Medulla oblongata (tissue), 1 donor: Measurements from ENCODE around the gene SUSD3.

Experiments used
- DNase-seq: peaks from one replicate; pipeline ENCODE4 v3.0.0-alpha.2; 2015; ENCODE audit errors: extremely low spot score

Gene SUSD3

DNA sequence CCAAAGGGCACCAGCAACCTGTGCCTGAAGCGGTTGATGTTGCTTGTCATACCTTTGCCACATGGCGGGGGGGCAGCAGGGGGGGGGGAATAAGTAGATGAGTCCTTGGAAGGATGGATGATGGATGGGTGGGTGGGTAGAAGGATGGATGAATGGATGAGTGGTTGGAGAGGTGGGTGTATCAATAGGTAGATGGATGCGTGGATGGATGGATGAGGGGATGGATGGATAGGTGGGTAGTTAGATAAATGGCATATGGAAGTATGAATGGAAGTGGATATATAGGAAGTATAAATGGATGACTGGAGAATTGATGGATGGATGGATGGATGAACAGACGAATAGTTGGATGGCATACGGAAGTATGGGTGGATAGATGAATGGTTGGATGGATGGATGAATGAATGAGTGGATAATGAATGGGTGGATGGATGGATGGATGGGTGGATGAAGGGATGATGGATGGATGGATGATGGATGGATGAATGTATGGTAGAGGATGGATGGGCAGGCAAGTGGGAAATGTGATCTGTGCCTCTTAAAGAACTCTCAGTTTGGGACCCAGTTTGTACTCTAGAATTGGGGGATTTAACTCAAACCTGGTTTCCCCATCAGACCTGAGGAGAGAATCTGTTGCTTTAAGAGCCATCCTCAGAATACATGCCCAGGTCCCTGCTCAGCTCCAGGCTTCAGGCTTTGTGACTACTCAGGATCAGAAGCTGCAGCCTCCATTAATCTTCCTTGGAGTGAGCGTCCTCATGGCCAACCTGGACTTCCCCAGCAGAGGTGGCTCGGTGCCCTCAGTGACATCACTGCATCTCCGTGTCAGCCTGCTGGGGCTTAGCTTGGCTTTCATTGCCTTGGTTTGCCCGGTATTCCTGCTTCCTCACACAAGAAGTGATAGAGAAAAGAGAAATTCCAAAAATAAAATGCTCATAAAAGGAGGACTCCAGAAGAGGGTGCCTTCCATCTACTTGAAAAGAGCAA is 27.6 kb upstream of the SUSD3 start:
- no peak for DNase-seq

GRCh38 chr9:93031629-93032430 is 26.7 kb upstream of the SUSD3 start:
- DNase-seq, result peak; percentile 68

DNA sequence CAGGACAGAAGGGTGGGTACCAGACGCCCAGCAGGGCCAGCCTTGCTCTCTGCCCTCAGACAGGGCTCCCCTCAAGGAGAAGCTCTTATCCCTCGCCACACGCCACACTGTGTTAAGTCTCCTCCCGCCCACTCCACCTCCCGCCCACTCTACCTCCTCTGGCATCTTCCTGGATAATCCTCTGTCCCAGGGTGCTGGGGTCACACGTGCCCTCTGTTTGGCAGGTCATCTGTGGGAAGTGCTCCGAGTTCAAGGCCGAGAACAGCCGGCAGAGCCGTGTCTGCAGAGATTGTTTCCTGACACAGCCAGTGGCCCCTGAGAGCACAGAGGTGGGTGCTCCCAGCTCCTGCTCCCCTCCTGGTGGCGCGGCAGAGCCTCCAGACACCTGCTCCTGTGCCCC is 26.0 kb upstream of the SUSD3 start:
- no peak for DNase-seq

- DNase-seq, result no peak
Observed at GRCh38 chr9:93033531-93033930, 25.0 kb upstream of the SUSD3 start.

DNA sequence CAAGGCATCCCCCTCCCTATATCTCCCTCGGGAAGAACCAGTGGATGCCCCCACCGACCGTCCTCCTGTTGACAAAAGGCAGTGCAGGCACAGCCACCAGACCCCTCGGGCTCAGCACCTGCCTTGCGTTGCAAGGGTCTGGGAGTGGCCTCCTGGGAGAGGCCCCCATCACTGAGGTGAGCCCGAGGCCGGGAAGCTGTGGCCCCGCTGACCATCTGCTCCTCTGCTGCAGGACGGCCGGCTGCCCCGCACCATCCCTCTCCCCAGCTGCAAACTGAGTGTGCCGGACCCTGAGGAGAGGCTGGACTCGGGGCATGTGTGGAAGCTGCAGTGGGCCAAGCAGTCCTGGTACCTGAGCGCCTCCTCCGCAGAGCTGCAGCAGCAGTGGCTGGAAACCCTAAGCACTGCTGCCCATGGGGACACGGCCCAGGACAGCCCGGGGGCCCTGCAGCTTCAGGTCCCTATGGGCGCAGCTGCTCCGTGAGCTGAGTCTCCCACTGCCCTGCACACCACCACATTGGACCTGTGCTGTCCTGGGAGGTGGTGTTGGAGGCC is 23.3 kb upstream of the SUSD3 start:
- DNase-seq, result no peak

- DNase-seq, result peak; percentile 29
Observed at GRCh38 chr9:93035821-93036351, 22.6 kb upstream of the SUSD3 start.

DNA sequence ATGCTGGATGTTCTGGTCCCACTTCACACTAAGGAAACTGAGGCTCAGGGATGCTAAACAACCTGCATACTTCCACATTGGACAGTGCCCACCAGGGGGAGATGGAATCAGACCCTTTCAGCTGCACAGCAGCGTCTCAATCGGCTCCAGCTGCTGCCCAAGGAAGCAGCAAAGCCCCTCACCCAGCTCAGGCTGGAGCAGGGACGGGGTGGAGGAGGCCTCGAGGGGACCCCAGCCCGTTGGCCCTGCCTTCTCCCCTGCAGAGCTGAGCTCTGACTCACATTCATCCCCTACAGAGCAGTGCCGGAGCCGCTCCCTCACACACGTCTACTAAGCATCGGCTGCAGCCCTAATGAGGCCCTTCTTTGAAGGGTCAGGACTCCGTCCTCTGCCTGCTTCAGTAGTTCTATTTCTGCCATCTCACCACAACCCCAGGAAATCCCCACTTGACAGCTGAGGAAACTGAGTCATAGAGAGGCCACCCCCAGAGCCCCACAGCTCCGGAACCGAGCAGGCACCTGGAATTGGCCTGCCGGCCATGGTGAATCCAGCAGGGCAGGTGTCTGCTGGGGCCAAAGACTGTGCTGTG is 21.5 kb upstream of the SUSD3 start:
- DNase-seq, result no peak

DNA sequence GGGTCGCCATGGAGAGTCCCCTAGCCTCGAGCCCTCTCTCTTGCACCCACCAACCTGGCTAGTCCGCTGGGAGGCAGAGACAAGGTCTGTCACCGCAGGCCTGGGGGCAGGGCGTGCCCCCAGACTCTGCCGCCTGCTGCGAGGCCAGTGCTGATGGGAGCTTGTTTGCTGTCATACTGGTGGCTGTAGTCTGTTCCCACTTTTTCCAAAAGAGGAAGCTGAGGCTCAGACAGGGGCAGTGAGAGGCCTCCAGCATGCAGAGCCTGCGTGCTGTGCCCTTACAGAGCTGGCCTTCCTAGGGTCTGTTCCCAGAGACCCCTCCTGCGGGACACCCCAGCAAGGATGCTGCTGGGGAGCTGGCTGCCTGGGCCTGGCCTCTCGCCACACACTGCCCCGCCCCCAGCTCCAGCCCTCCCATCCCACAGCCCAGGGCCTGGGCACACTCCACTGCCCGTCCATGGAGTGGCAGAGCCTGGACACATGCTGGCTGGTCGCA is 21.0 kb upstream of the SUSD3 start:
- DNase-seq, result peak; percentile 63

DNA sequence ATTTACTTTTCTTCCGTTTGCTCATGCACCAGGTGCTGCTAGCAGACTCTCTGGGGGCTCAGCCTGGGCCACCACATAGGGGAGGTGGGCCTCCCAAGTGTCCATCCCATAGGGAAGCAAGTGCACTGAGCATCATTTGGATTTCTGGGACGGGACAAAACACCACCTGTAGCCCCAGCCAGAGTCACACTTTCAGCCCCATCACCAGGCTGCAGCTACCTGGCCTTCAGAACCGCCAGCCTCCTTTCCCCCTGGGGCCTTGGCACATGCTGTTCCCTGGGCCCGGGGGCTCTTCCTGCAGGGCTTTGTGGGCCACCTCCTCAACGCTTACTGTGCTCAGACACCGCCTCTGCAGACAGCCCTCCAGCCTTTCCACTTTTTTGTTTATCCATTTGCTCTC is 19.6 kb upstream of the SUSD3 start:
- no peak for DNase-seq

DNA sequence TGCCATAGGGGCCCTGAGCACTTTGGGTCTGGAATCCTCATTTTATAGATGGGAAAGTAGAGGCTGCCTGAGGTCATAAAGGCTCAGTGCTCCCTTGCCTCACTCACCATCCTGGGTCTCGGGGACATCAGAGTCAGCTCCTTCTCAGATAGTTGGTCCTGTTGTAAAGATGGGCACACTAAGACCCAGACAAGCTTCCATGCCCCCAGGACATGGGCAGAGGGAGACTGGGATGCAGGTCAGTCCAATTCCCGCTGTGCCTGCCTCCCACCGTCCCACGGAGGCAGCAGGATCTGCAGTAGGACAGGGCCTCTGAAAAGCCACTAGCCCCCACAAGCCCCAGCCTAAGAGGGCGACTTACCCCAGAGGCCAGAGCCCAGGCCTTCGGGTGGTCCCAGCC is 19.0 kb upstream of the SUSD3 start:
- no peak for DNase-seq

DNA sequence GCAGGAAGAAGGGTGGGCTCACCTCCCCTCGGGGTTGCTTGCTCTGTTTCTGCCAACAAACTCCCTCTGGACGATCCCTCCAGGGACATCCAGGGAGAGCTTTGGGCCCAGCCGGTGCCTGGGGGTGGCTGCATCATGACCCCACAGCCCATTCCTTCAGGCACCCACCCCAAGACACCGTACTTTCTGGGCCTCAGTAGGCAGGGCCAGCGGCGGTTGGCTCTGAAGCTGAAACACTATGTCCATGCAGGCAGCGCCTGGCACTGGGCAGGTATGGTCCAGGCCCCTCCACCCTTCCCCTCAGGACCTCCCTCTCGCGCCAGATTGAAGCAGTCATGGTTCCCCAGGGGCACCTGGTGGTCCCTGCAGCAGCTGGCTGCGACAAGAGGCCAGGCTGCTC is 18.5 kb upstream of the SUSD3 start:
- no peak for DNase-seq

- DNase-seq, result no peak
Observed at GRCh38 chr9:93040409-93040808, 18.1 kb upstream of the SUSD3 start.

GRCh38 chr9:93041108-93041802 is 17.2 kb upstream of the SUSD3 start:
- peak; percentile 40 for DNase-seq

GRCh38 chr9:93043122-93043521 is 15.4 kb upstream of the SUSD3 start:
- DNase-seq, result no peak

DNA sequence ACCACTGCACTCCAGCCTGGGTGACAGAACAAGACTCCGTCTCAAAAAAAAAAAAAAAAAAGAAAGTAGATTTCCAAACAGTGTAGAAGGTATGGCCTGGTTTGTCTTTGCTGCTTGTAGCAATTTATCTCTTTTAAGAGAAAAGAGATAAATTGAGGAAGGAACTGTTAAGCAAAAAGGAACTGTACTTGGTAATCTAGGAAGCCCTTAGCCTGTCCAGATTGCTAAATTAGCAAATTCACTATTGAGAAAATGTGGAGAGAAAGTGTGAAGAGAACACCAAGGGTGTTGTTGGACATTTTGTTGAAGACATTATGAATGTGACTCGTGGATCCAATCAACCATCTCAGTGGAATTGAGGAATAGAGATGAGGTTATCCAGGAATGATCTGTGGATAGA is 13.0 kb upstream of the SUSD3 start:
- DNase-seq, result no peak

- DNase-seq, result no peak
Observed at GRCh38 chr9:93048566-93049448, 9.7 kb upstream of the SUSD3 start.

- DNase-seq, result no peak
Observed at GRCh38 chr9:93049491-93049890, 9.0 kb upstream of the SUSD3 start.

- no peak for DNase-seq
Observed at GRCh38 chr9:93050231-93050630, 8.3 kb upstream of the SUSD3 start.

DNA sequence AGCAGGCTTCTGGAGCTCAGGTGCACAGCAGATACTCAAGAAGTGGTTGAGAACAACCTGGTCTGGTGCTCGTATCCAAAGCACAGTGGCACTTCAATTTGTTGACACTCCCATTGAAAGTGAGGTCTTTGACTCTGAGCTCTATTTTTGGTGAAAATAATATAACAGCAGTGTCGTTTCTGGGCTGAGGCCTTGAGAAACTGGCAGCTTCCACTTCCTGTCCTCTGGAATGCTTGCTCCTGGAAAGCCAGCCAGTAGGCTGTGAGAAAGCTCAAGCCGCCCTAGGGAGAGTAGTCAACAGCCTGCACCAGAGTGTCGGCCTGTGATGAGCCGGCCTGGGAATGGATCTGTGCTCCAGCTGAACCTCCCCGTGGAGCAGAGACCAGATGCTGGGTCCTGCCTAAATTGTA is 6.8 kb upstream of the SUSD3 start:
- no peak for DNase-seq
